Measurements from ENCODE around the gene CLIC4. TPM values are rescaled to one million over a fixed set of nuclear protein-coding genes. Genes with fewer than 3 reads are reported as not detected.
A peak's percentile ranks its signal among the peaks of the same experiment; 100 is the strongest.
"Not testable (repeated sequence)": the region's sequence is repeated elsewhere in the genome, so short reads cannot be mapped to it uniquely, and the experiment has no call there.

CLIC4 gene
- total RNA-seq, 1 experiment from 2014 or later: 262 TPM

DNA sequence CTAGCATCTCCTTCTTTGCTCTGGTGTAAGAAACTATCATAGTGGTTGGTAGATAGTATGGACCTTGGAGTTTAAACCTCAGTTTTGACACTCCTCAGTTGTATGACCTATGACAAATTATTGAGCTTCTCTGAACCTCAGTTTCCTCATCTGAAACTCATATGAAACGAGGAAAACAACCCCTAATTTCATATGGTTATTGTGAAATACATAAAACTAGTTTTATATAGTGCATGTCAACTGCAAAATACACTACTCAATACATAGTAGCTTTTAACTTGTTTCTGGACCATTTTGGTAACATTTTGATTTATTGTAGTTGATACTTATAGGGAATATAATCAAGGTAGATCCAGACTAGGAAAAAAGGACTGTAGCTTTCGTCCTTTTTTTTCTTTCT, 32.9 kb downstream of the CLIC4 start:
- no peak overlapping the region for H3K27ac Mint-ChIP-seq
- H3K36me3 Mint-ChIP-seq: 0 out of 2 replicates have a peak, but pooled peaks cover 2% of the 10 kb centered on the region
- POLR2A ChIA-PET: no interaction called here
- CTCF ChIA-PET: interaction anchor here (1.5 to 1.6 kb wide), 2 partner anchors 52 to 57 kb away, joined by 3 read pairs; no protein-coding TSS in a partner anchor
- peaks cover 42% of the 10 kb centered on the region for H3K4me1 Mint-ChIP-seq
- DNase-seq (ENCODE audit: low spot score) (no peak), ATAC-seq (no peak)
- no peaks in the 10 kb centered on the region for H3K9me3 Mint-ChIP-seq
- no peak overlapping the region for H3K4me3 Mint-ChIP-seq
- no peaks in the 10 kb centered on the region for H3K27me3 Mint-ChIP-seq (ENCODE audit: low read depth)
- TF ChIP-seq, protein P1, sequence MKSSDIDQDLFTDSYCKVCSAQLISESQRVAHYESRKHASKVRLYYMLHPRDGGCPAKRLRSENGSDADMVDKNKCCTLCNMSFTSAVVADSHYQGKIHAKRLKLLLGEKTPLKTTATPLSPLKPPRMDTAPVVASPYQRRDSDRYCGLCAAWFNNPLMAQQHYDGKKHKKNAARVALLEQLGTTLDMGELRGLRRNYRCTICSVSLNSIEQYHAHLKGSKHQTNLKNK (CRISPR knock-in tag; IDR thresholded peaks at IDR 0.05): no peak
- TF ChIP-seq MYBL2 (CRISPR knock-in tag; IDR thresholded peaks at IDR 0.05) (no peak), FOXP1 (CRISPR knock-in tag; IDR thresholded peaks at IDR 0.05; ENCODE audit: borderline replicate concordance) (no peak), TEAD1 (CRISPR knock-in tag; IDR thresholded peaks at IDR 0.05) (no peak)
- TF ChIP-seq, protein P2, sequence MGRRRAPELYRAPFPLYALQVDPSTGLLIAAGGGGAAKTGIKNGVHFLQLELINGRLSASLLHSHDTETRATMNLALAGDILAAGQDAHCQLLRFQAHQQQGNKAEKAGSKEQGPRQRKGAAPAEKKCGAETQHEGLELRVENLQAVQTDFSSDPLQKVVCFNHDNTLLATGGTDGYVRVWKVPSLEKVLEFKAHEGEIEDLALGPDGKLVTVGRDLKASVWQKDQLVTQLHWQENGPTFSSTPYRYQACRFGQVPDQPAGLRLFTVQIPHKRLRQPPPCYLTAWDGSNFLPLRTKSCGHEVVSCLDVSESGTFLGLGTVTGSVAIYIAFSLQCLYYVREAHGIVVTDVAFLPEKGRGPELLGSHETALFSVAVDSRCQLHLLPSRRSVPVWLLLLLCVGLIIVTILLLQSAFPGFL (CRISPR knock-in tag; IDR thresholded peaks at IDR 0.05; ENCODE audit: borderline replicate concordance): no peak
- TF ChIP-seq, protein P3, sequence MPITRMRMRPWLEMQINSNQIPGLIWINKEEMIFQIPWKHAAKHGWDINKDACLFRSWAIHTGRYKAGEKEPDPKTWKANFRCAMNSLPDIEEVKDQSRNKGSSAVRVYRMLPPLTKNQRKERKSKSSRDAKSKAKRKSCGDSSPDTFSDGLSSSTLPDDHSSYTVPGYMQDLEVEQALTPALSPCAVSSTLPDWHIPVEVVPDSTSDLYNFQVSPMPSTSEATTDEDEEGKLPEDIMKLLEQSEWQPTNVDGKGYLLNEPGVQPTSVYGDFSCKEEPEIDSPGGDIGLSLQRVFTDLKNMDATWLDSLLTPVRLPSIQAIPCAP (CRISPR knock-in tag; IDR thresholded peaks at IDR 0.05): no peak
- TF ChIP-seq, protein P4, sequence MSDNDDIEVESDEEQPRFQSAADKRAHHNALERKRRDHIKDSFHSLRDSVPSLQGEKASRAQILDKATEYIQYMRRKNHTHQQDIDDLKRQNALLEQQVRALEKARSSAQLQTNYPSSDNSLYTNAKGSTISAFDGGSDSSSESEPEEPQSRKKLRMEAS (CRISPR knock-in tag; IDR thresholded peaks at IDR 0.05): no peak
- TF ChIP-seq, protein P5, sequence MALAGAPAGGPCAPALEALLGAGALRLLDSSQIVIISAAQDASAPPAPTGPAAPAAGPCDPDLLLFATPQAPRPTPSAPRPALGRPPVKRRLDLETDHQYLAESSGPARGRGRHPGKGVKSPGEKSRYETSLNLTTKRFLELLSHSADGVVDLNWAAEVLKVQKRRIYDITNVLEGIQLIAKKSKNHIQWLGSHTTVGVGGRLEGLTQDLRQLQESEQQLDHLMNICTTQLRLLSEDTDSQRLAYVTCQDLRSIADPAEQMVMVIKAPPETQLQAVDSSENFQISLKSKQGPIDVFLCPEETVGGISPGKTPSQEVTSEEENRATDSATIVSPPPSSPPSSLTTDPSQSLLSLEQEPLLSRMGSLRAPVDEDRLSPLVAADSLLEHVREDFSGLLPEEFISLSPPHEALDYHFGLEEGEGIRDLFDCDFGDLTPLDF (CRISPR knock-in tag; IDR thresholded peaks at IDR 0.05): no peak

DNA sequence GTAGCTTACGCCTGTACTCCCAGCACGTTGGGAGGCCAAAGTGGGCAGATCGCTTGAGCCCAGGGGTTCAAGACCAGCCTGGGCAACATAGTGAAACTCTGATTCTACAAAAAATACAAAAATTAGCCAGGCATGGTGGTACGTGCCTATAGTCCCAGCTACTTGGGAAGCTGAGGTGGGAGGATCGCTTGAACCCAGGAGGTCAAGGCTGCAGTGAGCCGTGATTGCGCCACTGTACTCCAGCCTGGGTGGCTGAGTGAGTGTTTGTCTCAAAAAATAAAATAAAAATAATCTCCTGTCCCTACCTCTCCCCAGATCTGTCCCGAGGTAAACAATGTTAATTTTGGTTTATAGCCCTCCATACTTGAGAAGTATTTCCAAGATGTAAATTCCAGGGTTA, 34.0 kb downstream of the CLIC4 start:
- POLR2A ChIA-PET; ATAC-seq; H3K4me3 Mint-ChIP-seq; H3K9me3 Mint-ChIP-seq; H3K27me3 Mint-ChIP-seq (ENCODE audit: low read depth); DNase-seq (ENCODE audit: low spot score); H3K36me3 Mint-ChIP-seq: not testable (repeated sequence)
- peaks cover 46% of the 10 kb centered on the region for H3K4me1 Mint-ChIP-seq
- peak overlapping the region; percentile 58 for H3K27ac Mint-ChIP-seq
- CTCF ChIA-PET: interaction anchor here (1.5 kb wide), 1 partner anchor 56 kb away, joined by 3 read pairs; no protein-coding TSS in a partner anchor

DNA sequence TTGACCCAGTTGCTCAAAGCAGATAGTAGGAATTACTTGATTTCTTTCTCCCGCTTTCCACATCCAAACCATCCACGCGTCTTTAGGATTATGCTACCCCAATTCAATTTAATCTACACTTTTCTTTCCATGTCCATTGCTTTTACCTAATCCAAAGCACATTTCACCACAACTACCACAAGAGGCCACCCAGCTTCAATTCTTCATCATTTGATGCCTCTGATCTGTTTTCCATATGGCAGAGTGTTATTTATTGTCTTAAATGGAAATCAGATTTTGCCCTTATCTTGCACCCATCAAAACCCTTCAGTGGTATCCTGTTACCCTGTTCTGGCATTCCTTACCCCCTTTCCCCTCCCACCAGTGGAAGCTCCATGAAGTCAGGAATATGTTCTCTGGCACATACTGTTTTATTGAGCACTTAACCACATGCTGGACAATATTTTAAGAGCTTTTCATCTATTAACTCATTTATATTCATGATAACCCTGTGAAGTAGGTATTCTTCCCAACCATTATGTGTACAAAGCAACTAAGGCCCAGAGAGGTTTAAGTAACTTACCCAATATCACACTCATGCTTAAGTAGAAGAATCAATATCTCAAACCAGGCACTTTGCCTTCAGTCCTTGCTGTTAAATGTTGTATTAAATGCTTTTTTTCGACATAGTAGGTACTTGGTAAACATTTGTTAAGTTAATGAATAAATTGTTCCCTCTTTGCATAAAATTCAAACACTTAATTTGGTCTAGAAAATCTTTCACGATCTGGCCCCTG, 34.6 kb downstream of the CLIC4 start:
- no peak for DNase-seq (ENCODE audit: low spot score)
- peak overlapping the region; percentile 79 for H3K27ac Mint-ChIP-seq

DNA sequence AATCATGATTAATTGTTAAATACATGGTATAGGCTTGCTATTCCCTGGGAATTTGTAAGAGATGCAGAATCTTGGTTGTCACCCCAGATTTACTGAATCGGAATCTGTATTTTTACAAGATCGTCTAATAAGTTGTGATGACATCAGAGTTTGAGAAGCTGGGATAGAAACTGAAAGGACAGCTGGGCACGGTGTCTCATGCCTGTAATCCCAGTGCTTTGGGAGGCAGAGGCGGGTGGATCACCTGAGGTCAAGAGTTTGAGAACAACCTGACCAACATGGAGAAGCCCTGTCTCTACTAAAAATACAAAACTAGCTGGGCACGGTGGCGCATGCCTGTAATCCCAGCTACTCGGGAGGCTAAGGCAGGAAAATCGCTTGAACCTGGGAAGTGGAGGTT, 35.4 kb downstream of the CLIC4 start:
- POLR2A ChIA-PET: not testable (repeated sequence)
- CTCF ChIA-PET: interaction anchor here (0.6 to 1.4 kb wide), 4 partner anchors 35 to 421 kb away, joined by 3 to 5 read pairs (median 5); partner anchors contain the start of gene CLIC4
- peaks cover 37% of the 10 kb centered on the region for H3K4me1 Mint-ChIP-seq

More for the DNA sequence above, 34.6 kb downstream of the CLIC4 start:
- peaks cover 42% of the 10 kb centered on the region for H3K4me1 Mint-ChIP-seq
- TF ChIP-seq, protein P5 (CRISPR knock-in tag; IDR thresholded peaks at IDR 0.05): no peak
- TF ChIP-seq MYBL2 (CRISPR knock-in tag; IDR thresholded peaks at IDR 0.05): no peak
- no peaks in the 10 kb centered on the region for H3K9me3 Mint-ChIP-seq
- H3K27me3 Mint-ChIP-seq (ENCODE audit: low read depth): no peaks in the 10 kb centered on the region
- no peak overlapping the region for H3K4me3 Mint-ChIP-seq
- CTCF ChIA-PET: interaction anchor here (1.2 to 1.5 kb wide), 3 partner anchors 55 to 91 kb away, joined by 3 to 5 read pairs (median 5); no protein-coding TSS in a partner anchor
- no peaks in the 10 kb centered on the region for H3K36me3 Mint-ChIP-seq
- POLR2A ChIA-PET: no interaction called here
- ATAC-seq: no peak

More for the DNA sequence above, 35.4 kb downstream of the CLIC4 start:
- H3K27me3 Mint-ChIP-seq (ENCODE audit: low read depth); H3K4me3 Mint-ChIP-seq; H3K9me3 Mint-ChIP-seq; H3K36me3 Mint-ChIP-seq; DNase-seq (ENCODE audit: low spot score); ATAC-seq: not testable (repeated sequence)
- H3K27ac Mint-ChIP-seq: peak overlapping the region; percentile 79
